ENCODE data around the gene ELAVL4.
"Not testable (repeated sequence)": the region's sequence is repeated elsewhere in the genome, so short reads cannot be mapped to it uniquely, and the experiment has no call there.

Gene ELAVL4

DNA sequence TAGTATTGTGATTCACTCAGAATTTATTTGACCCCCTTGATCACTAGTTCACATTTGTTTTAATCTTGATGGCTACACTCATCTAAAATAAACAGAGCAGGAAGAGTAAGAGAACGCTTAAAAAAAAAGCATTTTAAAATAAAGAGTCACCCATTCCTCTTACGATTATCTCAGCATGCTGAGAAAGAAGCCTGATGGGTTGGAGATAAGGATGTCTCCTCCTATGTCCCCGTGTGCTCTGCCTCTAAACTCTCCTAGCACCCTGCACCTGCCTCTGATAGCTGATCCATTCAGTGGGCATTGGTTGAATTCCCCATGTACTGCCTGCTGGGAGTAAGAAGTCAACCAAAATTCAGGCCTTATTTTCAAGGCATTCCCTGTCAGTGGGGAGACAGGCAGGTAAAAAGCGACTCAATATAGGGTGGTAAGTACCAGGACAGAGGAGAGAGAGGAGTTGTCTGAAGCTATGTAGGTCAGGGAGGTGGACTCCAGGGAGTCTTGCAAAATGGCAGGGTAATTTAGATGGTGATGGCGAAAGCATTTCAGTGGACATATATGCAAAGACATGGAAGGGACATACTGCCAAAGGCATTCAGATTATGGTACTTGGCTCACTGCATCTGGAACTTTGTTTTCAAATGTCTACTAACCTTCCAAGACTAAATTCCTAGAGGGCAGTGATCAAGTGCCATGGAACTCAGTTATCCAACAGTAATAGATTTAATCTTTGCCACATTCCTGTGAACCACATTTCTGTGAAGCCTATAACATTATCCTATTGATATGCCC is 18.4 kb downstream of the ELAVL4 start:
- DNase-seq: no peak

DNA sequence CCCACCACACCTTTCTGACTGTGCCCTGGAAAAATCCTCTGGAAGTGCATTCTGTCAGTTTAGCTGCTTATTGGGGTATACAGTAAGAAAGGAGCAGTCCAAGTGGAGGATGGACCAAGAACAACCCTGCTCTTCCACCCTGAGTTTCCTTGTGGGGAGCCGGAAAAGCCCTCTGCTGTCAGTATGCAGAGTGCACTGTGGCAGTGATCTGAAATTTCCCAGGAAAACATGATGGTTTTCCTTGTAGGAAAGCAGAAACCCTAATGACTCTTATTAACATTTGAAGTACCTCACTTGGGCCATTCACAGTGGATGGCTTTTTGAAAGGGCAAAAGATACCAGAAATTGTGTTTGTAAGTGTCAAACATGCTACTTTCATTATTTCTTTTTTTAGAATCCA is 20.5 kb downstream of the ELAVL4 start:
- no peak for DNase-seq

DNA sequence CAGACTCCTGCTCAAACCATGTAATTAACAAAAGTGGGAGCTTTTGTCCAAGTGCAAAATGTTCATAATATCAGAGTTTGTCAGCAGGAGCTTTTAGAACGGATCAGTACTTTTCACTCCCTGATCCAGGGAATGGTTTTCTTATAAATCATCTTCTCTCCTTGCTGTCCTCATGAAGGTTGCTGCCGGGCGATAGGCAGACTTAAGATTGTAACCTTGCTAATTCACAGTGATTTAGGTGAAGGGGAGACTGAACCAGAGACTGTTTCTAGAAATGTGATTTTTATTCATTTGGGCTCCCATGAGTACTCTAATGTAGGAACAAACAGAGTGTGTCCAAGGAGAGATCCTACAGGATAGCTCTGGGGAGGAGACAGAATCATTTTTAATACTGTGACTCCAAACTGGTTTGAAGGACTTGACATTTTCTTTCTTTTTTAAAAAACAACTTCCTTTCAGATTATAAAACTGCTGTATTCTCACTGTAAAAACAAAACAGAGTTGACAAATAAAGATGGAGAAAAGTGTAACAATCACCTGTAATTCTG is 23.7 kb downstream of the ELAVL4 start:
- DNase-seq: no peak

DNA sequence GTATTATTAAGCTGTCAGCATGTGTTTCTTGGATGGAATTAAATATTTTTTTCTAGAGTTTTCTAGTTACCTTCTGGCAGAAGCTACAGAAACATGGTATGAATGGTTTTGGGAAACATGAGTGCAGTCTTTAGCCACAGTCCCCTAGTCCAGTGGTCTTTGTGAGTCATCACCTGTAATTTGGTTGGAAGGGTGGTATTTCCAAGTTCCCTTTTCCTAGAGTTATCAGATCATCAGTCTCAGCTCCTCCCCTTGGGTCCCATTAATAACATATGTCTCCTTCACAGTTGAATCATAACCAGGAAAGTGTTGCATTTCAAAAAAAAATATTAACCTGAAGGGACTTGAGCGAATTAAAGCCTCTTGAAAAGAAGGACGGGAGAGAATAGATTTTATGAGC is 27.0 kb downstream of the ELAVL4 start:
- DNase-seq: no peak

DNA sequence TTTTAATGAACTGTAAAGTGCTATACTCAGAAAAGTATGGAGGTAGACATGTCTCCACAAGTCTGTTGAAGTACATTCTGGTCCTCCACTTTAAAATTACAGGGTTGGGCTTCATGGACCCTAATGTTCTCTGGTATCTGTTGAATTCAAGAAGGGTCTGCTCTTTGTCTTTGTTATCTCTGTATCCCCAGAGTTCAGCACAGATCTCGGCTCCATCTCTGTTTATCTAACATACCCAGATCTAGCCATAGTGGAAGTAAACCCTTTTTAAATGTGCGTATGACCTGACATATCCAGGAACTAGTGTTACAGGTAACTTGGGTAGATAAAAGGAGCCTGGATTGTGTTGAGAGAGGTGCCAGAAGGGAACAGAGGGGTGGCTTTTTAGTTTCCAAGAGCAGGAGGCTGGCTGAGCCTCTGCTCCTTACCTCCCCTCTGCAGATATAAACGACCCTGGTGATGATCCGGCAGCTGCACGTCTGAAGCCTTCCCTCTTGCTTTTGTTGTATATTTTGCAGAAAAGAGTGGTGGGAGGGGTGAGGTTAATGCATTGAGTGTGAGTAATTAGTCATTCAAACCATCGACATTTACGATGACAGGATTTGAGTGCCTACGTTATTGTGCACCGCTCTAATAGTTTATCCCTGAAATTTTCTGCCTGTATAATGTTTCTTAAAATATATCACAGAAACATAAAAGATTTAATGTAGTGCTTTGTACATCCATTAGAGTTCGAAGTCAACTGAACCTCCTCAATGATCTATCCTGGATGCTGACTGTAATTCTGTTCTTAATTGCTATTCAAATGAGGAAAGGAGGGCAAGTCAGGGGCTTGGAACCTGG is 30.8 kb downstream of the ELAVL4 start:
- DNase-seq: no peak

DNA sequence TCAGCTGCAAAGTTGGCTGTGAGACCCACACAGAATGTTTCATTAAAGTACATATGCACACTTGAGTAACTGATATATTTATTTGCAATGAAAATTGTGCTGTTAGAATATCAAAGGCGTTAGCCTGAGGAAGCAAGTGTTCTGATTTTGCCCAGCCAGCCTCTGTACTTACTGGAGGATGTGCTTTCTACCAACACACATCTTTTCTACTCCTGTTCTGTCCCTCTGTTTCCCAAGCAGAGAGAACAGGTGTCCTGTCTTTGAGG is 31.4 kb downstream of the ELAVL4 start:
- no peak for DNase-seq

DNA sequence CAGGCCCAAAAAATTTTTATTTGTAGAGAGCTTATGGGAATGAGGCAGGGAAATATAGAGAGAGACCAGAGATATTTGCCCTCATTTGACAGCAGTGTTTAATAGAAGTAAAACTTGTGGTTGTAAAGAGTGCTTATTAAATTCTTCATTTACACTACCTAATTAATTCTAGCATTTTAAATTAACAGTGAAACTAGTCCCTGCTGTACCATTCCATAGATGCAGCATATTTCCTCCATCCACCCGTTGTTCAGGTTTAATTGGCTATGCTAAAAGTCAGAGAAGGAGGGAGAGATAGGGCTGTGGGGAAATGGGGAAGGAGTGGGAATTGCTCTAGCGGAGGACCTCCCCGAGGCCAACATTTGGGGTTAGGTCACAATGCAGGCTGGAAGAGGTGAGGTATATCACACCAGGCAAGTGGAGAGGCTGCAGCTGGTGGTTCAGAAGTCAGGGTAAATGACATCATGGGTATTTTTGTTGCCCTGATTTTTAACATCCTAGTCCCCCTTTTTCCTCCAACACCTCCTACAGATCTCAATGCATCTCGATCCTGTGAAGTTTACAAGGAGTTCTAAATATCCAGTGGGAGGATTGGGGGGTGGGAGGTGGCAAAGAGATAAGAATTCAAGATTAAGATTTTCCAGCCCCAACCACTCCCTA is 38.6 kb downstream of the ELAVL4 start:
- DNase-seq: no peak

DNA sequence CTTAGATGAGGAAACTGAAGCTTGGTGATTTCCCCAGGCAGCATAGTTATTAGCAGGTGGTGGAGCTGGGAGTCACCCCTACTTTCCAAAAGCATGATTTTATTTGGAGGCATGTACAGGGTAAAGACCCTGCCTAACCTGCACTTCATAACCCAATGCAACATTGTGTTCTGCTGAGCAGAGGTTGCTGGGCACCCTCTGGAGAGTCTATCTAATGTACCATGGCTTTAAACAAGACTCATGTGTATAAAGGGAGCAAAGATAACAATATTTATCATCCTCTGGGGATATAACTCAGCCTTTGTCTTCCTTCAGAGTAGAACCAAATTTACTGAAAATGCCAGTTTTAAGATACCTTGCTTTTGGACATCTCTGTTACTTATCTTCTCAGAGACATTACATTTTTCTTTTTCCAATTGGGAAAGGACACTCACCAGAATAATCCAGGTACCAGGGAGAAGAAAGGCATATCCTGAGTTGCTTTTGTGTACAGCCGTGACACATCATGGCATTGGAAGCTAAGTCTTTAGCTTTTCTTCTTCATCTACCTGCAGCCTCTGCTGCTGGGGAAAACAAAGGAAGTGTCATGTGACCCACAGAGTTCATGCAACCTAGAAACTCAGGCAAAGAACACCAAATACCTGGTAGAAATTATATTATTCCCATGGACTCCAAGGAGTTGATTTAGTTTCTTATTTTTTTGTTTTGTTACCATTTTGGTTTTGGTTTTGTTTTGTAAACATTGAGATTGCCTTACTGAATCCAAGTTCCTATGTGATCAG is 39.6 kb downstream of the ELAVL4 start:
- no peak for DNase-seq

DNA sequence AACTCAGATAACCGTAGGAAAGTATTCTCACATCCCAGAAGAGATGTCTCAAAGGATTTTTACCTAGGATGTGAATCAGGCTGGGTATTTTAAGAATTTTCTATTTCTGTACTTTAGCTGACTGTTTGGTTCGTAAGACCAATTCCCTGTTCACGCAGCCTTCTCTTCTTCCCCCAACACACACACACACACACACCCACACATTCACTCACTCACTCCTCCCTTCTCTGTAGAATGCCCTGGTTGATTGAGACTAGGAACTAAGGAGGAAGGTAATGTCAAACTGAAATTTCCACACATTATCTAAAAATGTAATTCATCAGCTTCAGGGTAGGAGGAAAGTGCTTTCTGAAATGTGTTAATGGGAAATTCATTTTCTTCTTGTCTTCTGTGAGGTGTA is 43.5 kb downstream of the ELAVL4 start:
- DNase-seq: no peak

DNA sequence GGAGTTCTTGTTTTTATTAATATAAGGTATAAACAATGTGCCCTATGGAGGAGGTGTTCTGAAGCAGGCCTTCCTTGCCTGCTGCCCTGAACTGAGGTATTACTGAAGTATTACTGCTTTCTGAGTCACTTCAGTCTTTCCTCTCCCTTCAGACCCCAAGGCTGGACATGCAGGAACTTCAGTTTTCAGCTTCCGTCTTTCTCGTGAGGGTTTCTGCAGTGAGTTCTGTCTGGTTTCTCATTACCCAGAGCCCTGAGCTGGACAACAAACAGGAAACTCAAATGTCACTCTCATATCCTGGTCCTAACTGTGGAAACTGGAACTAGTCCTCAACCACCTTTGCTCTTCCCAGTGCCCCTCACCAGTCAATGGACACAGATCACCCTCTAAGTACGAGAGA is 46.8 kb downstream of the ELAVL4 start:
- no peak for DNase-seq

DNA sequence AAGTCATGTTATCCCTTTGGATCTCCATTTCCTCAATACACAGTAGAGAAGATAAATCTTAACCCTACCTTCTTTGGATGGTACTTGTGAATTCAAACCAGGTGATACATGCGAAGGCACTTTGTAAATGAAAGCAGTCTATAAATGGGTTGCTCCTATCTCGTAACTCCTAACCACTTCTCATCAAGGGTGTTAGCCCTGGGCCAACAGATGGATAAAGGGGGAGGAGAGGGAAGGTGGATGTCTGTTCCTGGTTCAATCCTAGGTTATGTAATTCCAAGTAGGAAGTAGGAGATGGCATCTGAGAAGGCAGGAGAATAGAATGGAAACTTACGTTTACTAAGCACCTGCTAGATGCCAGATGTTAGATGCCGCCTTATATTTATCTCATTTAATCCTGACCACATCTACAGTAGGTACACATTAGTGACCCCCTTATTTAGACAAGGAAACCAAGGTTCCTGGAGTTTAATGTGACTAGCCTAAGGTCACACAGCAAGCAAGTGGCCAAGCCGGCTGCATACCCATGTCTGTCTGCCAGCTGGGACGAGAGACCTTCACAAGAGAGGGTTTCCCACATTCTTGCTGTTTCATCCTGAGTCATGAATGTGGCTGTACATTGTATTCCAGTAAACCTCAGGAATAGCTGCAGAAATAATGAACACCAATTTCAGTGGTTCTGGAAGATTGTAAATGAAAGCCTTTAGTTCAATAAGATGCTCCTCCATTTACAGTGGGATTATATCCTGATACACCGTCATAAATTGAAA is 47.7 kb downstream of the ELAVL4 start:
- DNase-seq: no peak

DNA sequence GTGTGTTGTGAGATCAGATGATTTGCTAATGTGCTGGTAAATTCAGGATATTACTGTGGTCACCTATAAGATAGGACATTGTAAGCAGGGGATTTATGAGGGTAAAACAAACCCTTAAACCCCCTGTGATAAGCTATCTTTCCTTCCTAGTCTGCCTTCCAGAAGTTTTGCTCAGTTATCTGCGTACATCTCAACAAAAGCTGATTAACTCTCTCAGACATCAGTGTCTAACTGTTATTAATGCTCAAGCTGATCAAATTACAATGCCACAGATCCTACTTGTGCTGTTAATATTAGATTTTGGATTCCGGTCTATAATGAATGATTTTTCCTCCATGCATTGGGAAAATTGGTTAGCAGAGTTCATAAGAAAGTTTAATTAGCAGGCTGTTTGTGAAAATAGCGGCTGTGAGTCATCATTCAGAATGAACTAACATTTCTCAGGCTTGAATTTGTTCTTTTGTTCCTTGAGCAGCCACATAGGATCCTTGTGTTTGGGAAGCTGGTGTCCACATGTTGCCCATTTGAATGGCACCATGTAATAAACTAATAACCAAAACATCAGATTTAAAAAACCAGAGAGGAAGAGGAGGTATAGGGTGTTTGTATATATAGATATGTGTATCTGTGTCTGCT is 48.7 kb downstream of the ELAVL4 start:
- DNase-seq: no peak

DNA sequence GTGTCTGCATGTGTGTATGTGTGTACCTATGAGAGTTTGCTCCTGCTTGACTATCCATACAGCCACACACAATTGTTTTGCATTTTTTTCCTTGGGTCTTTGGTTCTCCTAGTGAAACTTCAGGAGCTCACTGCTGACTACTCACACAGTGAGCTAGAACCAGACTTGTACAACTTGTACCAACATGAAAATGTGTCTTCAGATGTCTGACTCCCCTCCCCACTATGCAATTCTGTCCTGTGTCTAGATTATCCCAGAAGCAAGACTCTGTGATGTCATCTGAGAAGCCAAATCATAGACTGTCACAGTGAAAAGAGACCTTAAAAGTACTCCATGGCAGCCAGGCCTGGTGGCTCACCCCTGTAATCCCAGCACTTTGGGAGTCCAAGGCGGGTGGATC is 49.7 kb downstream of the ELAVL4 start:
- no peak for DNase-seq

DNA sequence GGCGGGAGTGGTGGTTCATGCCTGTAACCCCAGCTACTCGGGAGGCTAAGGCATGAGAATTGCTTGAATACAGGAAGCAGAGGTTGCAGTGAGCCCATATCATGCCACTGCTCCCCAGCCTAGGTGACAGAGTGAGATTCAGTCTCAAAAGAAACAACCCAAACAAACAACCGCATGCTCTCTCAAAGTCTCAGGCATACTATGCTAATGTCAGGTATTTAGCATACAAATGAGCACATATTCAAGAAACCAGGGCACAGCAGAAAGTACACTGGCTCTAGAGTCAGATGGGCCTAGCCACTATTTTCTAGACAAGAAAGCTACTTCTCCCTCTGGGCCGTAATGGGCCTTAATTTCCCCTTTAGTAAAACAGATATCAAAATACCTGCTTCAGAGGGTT is 55.0 kb downstream of the ELAVL4 start:
- no peak for DNase-seq

DNA sequence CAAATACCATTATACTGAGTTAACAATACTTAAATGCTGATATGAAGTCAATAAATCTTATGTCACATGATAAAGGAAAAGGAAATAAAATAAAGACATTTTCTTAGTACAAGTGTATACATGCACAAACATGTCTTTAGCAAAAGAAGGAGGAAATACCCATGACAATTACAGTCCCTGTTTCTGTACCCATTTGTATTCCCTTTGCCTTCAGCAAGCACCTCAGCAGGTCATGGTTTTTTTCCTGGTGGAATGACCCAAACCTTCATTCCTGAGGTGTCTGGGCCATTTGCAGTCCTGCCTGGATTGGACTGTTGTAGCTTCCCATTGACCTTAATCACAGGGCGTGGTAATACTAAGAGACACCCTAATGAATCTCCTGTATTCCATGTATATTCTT is 57.6 kb downstream of the ELAVL4 start:
- not testable (repeated sequence) for DNase-seq

DNA sequence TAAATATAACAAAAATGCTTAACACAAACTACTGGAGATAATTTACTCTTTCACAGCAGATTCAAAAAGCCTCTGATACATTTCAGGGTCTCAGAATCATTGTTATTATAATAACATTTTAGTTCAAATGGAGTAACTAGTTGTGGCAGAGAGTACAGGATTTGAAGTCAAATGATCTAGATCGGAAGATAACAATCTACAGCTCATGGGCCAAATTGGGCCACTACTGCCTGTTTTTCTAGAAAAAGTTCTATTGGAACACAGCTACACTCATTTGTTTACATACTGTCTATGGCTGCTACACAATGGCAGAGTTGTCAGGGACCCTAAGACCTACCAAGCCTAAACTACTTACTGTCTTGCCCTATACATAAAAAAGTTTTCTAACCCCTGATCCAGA is 63.6 kb downstream of the ELAVL4 start:
- DNase-seq: no peak

DNA sequence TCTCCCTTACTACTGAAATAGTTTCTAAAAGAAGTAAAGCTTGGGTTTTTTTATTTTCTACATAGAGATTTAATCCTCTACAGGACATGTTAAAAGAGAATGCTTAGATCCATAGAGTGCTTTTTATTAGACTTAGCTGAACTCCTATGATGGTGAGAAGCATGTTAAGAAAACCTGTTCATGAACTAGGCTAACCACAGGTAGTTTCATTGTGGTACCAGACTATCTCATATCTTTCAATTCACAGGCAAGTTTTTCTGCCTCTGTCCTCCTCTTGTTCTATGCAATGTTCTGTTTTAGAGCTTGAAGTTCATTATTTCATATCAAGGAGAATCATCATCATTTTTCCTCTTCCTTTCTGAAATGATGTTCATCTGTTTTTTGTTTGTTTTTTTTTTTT is 65.4 kb downstream of the ELAVL4 start:
- DNase-seq: no peak

DNA sequence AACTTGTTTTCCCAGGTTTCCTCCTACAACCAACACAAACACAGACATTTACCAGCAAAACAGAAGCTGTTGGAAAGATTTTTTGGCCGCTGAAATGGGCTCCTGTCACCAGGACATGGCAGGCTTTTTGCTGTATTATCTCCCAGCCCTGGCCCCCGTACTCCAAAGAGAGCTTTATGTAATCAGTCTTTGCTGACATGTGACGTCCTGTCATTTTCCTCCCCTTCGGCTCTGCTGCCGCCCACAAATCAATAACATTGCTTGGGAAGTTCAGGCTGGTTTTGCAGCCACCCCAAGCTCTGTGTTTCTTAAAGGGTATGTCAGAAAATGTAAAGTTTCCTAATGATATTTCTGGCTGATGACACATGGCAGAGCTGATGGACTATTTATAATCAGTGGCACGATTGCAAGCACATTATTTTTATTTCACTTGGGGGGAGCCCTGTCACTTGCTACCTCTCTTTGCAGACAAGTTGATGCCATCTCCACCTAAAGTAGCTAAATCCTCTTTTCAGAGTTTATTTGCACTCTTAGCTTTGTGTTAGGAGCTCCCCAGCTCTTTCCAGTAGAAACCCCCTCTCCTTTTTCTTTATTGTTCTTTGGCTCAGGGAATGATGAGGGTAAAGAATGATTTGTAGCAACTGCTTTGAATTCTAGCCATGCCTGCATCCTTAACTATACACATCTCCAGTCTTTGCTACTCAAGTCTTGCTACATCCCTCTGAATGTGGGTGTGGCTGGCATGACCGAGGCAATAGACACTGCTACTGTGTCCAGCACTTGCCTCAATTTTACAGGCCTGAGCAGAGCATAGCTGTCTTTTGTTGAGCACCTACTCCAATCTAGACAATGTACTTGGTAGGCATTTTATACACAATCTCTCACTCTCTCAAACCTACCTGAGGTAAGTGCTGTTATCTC is 67.3 kb downstream of the ELAVL4 start:
- DNase-seq: no peak

DNA sequence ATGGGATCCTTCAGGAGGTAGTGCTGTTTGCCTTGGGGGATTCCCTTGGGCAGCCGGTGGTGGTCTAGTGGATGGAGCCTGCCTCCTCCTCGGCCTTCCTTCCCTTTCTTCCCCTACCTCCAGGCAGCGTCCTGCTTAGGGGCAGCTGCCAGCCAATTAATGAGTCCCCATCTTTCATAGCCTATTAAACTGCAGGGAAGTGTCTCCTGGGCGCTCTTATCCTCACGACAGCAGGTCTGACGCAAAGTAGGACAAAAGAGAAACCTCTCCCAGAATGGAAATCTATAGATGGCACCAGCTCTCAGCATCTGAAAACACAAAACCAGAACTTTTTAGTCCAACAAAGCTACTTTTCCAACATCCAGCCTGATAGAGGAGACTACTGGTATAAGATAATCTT is 69.3 kb downstream of the ELAVL4 start:
- DNase-seq: no peak

DNA sequence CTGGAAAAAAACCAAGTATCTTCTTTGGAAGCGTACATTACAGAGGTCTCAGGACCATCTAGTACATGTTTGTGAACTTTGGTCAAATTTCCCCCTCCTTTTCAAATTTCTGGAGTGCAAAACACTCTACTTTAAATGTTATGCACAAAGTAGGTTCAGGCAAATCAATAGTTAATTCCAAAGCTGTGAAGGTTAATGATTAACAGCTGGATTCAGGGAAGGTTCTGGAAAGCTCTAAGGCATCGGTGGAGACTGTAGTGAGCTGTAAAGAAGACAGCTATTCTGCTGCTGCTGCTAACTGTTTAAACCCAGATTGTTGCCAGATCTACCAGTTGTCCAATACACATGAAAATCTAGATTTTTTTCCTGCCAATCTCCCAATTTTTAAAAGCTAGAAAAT is 70.9 kb downstream of the ELAVL4 start:
- no peak for DNase-seq

DNA sequence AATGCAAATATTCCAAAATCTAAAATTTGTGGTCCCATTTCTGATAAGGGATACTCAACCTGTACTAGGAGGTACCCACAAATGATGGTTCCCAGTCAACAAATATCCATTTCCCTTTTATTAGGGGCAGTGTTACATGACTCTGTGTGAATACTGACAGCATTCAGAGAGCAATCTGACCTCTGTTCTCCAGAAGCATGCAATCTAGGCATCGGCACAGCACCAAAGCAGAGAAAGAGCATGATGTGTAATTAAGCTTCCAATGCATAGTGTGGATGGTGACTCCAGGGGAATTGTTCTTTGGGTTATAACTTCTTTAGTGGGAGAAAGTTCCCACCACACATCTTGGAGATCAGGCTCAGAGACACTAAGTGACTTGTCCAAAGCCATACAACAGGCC is 71.6 kb downstream of the ELAVL4 start:
- DNase-seq: no peak
